GM21737 (cell line): ENCODE data around the gene OBSCN.

Experiments
- ATAC-seq: cut with Tn5 transposase; IDR thresholded peaks from one replicate; pipeline ENCODE4 v1.9.1; 2021; ENCODE audit warnings: mild to moderate bottlenecking, moderate library complexity; ENCODE audit not compliant: unreplicated experiment

The OBSCN gene

GRCh38 chr1:228408041-228408868 lies 200.4 kb downstream of the OBSCN start:
- ATAC-seq, result no peak

GRCh38 chr1:228408869-228409805 lies 201.3 kb downstream of the OBSCN start:
- no peak for ATAC-seq

- ATAC-seq, result no peak
Observed at GRCh38 chr1:228410015-228410414, 202.2 kb downstream of the OBSCN start.

DNA sequence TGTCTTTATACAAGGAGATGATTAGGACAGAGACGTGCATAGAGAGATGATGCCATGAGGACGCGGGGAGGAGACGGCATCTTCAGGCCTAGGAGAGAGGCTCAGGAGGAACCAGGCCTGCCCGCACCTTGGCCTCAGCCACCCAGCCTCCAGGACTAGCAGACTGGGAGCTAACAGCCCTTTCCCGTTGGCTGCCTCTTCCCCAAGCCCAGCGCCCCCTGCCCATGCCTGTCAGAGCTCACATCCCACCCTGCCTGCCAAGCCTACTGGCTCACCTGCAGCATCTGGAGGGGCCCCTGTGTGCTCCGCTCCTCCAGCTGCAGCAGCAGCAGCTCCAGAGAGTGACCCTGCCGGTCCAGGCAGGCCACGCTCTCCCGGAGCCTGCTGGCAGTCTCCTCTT lies 202.8 kb downstream of the OBSCN start:
- ATAC-seq, result no peak

- ATAC-seq, result no peak
Observed at GRCh38 chr1:228411121-228411520, 203.3 kb downstream of the OBSCN start.

DNA sequence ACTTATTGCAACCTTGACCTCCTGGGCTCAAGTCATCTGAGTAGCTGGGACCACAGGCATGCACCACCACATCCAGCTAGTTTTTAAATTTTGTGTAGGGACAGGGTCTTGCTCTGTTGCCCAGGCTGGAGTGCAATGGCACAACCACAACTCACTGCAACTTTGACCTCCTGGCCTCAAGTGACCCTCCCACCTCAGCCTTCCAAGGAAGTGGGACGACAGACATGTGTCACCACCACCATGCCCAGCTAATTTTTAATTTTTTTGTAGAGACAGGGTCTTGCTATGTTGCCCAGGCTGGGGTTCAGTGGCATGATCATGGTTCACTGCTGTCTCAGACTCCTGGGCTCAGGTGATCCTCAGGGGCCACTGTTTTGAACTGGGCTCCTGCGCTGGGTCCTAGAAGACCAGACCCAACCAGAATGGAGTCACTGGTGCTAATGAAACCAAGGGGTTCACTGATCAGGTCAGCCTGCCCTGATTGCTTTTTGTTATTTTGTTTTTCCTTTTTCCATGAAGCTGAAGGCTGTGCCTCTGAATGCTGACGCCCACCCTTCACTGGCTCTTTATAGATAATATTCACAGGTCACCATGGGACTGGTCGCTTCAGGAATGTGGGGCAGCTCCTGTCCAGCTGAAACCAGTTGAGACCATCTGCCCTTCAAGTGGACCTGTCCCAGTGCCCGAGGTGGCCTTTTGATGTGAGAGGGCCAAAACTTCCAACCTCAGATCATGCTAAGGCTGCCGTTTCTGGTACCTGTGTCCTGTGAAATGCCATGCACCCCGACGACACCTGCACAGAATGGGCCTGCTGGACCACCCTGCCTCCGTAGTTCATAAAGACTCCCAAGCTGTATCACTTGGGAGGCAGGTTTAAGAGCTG lies 203.9 kb downstream of the OBSCN start:
- ATAC-seq, result no peak

- ATAC-seq, result no peak
Observed at GRCh38 chr1:228413241-228414010, 205.6 kb downstream of the OBSCN start.

- no peak for ATAC-seq
Observed at GRCh38 chr1:228414511-228415211, 206.8 kb downstream of the OBSCN start.

GRCh38 chr1:228415221-228415620 lies 207.4 kb downstream of the OBSCN start:
- no peak for ATAC-seq

DNA sequence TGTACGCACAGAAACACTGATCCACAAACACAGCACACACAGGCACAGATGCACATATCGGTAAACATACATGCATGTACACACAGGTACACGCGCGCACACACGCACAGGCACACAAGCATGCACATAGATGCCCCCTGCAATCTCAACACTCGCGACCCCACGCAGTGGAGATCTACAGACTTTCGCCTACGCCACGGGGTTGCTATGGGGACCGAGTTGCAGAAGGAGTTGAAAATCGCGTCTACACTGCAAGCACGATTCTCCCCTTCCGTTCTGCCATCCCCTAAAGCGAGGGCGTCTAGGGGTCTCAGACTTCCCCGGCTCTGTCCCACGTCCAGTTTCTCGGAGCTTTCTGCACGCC lies 208.0 kb downstream of the OBSCN start:
- no peak for ATAC-seq

DNA sequence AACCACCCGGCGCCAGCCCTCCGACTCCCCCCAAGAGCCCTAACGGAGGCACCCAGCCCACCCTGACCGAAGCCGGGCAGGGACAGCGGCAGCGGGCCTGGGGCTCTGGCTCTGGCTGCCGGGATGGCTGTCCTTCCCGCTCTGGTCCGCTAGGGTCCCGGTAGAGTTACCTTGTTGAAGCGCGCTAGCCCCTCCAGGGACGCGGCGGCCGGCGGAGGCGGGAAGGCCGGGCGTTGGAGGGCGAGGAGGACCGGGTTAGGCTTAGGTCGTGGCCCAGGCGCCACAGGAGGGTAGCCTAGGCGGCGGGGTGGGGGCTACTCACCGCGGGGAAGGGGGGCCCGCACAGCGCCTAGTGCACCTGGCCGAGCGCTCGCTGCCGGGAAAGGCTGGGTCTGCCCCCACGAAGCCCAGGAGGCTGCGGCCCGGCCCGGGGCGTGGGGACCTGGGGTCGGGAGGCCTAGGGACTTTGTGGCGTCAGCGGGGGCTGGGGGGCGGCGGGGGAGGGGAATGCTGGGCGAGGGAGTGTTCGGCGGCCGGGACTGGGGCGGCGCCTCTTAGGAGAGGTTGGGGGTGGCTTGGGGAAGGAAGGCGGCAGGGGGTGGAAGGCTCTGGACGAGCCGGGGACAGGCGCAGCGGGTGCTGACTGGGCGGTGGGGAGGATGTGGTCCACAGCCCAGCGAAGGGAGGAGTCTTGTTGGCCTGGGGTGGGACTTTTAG lies 208.5 kb downstream of the OBSCN start, which contains the start of gene TRIM17:
TSS of gene TRIM17 (minus strand) at position 645 of the 717 bp plus-strand sequence. CDS start 1,789 bp downstream, outside the sequence.
- ATAC-seq, result no peak

DNA sequence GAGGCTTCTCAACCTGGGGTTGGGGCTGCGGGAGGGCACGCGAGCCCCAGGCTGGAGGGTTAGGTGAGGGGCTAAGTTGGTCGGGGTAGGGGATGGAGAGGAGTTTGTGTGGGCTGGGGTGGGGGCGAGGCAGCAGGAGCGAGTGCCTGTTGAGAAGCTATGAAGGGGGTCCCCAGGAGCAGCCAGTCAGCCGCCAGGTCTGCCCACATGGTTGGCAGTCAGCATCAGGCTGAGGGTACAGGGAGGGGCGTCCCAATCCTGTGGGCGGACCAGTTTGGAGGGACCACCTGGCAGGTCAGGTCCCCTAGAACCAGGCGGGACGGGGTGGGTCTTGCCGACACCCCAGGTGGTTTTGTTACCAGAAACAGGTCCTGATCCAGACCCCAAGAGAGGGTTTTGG lies 209.2 kb downstream of the OBSCN start:
- no peak for ATAC-seq

DNA sequence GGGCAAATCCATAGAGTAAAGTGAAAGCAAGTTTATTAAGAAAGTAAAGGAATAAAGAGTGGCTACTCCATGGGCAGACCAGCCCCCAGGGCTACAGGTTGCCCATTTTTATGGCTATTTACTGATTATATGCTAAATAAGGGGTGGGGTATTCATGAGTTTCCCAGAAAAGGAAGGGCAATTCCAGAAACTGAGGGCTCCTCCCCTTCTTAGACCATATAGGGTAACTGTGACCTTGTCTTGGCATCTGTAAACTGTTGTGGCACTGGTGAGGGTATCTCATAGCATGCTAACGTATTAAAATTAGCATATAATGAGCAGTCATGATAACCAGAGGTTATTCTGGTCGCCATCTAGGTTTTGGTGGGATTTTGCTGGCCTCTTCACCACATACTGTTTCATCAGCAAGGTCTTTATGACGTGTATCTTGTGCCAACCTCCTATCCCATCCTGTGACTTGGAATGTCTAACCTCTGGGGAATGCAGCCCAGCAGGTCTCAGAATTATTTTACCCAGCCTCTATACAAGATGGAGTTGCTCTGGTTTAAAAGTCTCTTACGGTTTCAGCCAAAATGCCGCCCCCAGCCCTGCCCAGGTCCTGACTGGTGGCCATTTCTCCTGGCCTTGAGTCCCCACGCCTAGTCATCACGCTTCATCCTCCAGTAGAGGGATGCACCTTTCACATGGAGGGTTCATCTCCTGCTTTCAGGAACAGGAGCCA lies 209.8 kb downstream of the OBSCN start:
- no peak for ATAC-seq

DNA sequence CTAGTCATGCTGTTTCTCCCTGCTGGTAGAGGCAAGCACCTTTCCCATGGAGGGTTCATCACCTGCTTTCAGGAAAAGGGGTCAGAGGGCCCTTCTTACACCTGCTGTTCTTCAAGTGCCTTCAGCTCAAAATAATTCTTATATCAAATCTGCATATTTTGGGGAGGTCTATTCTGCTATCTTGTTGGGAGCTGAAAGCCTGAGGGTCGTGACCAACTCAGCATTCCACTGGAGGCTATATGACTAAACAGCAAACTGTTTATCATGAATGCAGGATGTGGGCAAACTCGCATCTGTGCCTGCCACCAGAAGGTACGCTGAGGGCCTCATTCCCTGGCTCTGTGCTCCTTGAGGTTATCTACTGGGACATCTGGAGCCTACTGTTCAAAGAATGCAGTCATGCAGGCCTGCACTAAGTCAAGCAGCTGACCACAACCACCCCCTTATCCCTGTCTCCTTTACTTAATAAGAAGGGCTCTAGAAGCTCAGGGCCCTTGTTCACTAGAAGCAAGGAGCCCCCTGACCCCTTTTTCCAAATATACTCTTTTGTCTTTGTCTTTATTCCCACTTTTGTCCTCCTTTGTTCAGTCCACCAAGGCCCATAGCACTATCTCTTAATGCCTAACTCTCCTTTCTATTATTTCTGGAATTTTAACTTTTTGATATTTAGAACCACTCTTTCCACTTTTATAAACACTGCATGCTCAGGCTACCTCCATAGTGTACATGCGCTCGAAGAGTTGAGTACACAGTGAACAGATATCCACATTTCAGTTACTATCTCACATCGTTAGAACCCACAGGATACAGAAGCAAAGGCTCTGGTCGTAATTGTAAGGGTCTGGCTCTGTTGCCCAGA lies 213.4 kb downstream of the OBSCN start:
- ATAC-seq, result no peak

DNA sequence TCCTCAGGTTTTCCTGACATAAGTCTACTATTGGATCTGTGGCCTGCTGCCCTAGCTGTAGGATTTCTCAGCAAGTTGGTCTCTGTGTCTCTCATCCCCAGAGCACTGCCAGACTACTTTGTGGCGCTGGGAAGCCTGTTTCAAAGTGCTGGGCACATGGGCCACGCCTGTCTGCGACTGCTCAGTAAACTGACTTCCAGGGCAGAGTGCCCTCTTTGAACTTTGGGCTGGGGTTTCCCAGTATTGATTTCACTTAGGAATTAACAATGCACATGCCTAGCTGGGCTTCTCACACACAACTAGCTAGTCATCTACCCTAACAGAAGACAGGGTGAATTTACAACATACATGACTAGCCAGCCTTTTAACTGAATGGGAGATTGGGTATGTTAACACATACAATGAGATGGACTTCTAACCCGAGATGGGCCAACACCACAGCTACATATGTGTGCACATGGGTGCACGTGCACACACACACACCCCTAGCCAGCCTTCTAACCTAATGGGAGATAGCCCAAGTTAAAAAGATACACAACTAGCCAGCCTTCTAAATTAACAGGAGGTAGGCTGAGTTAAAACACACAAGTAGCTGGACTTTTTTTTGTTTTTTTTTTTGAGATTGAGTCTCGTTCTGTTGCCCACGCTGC lies 215.7 kb downstream of the OBSCN start:
- ATAC-seq, result no peak
